ENCODE measurements around the gene MYO9B. TPM values are rescaled to one million over a fixed set of nuclear protein-coding genes. Genes with fewer than 3 reads are reported as not detected.

Gene MYO9B
- polyA plus RNA-seq, 1 donor (not counting 4 experiments of a cell fraction or from before 2014, with no cell fraction given): 14.3 TPM

GRCh38 chr19:17235971-17236777 lies 160.6 kb downstream of the MYO9B start:
- no peak for FAIRE-seq
- H3K4me1 ChIP-seq (ENCODE audit: control insufficient read depth, extremely low read depth, insufficient read depth, low read length): peaks cover 14% of the 10 kb centered on the region
- no peak overlapping the region for H2AFZ ChIP-seq (ENCODE audit: control insufficient read depth, low read length)
- H3K36me3 ChIP-seq (ENCODE audit: control insufficient read depth in 2 of 2, extremely low read depth in 1 of 2, insufficient read depth in 2 of 2, low read length in 2 of 2): peaks cover 16 to 20% of the 10 kb centered on the region in 2 experiments
- no peaks in the 10 kb centered on the region for H3K27me3 ChIP-seq (ENCODE audit: control insufficient read depth, extremely low read depth, insufficient read depth, low read length)
- dilution Hi-C loops (cut with MboI; ENCODE audit: extremely low pct_ligation_motif_present, low sequenced_read_pairs): no loop called here
- TF ChIP-seq CTCF (optimal IDR thresholded peaks at IDR 0.05 in 1 of 3, IDR thresholded peaks at IDR 0.05 in 1 of 3, conservative IDR thresholded peaks at IDR 0.05 in 1 of 3; ENCODE audit: extremely low read depth in 1 of 3, insufficient read depth in 2 of 3, low read length in 3 of 3) (no peak), EZH2 (IDR thresholded peaks at IDR 0.05; ENCODE audit: low read length) (no peak)
- H3K9ac ChIP-seq (ENCODE audit: control insufficient read depth, extremely low read depth, insufficient read depth, low read length): no peak overlapping the region
- no peaks in the 10 kb centered on the region for H3K9me1 ChIP-seq (ENCODE audit: control insufficient read depth, extremely low read depth, insufficient read depth, low read length)
- peak overlapping the region; percentile 92 for H3K4me2 ChIP-seq (ENCODE audit: control insufficient read depth, extremely low read depth, insufficient read depth, low read depth, low read length)
- H3K9me3 ChIP-seq (ENCODE audit: control insufficient read depth, low read depth, low read length): no peaks in the 10 kb centered on the region
- H3K4me3 ChIP-seq (ENCODE audit: control insufficient read depth in 2 of 3, extremely low read depth in 1 of 3, insufficient read depth in 2 of 3, low read depth in 1 of 3, low read length in 3 of 3): peak overlapping the region; percentile 52 to 83 (median 79)
- H3K79me2 ChIP-seq (ENCODE audit: control insufficient read depth, insufficient read depth, low read length): peaks cover 34% of the 10 kb centered on the region
- H4K20me1 ChIP-seq (ENCODE audit: control insufficient read depth, extremely low read depth, insufficient read depth, low read length): peaks cover 4% of the 10 kb centered on the region
- H3K27ac ChIP-seq (ENCODE audit: control insufficient read depth, insufficient read depth, low read length): no peak overlapping the region
- no peak for DNase-seq (ENCODE audit: low read depth, low spot score)

- Histone ChIP-seq H3K27me3 (ENCODE audit: control insufficient read depth, extremely low read depth, insufficient read depth, low read length) (no peaks in the 10 kb centered on the region), H3K79me2 (ENCODE audit: control insufficient read depth, insufficient read depth, low read length) (peaks cover 37% of the 10 kb centered on the region), H3K4me1 (ENCODE audit: control insufficient read depth, extremely low read depth, insufficient read depth, low read length) (peaks cover 14% of the 10 kb centered on the region), H3K9ac (ENCODE audit: control insufficient read depth, extremely low read depth, insufficient read depth, low read length) (no peak overlapping the region), H2AFZ (ENCODE audit: control insufficient read depth, low read length) (no peak overlapping the region), H3K9me1 (ENCODE audit: control insufficient read depth, extremely low read depth, insufficient read depth, low read length) (no peaks in the 10 kb centered on the region), H4K20me1 (ENCODE audit: control insufficient read depth, extremely low read depth, insufficient read depth, low read length) (peaks cover 4% of the 10 kb centered on the region), H3K9me3 (ENCODE audit: control insufficient read depth, low read depth, low read length) (no peaks in the 10 kb centered on the region), H3K27ac (ENCODE audit: control insufficient read depth, insufficient read depth, low read length) (no peak overlapping the region), H3K36me3 (ENCODE audit: control insufficient read depth in 2 of 2, extremely low read depth in 1 of 2, insufficient read depth in 2 of 2, low read length in 2 of 2) (peaks cover 9 to 16% of the 10 kb centered on the region in 2 experiments), H3K4me2 (ENCODE audit: control insufficient read depth, extremely low read depth, insufficient read depth, low read depth, low read length) (no peak overlapping the region), H3K4me3 (ENCODE audit: control insufficient read depth in 2 of 3, extremely low read depth in 1 of 3, insufficient read depth in 2 of 3, low read depth in 1 of 3, low read length in 3 of 3) (no peak overlapping the region)
- TF ChIP-seq EZH2 (IDR thresholded peaks at IDR 0.05; ENCODE audit: low read length) (no peak), CTCF (optimal IDR thresholded peaks at IDR 0.05 in 1 of 3, IDR thresholded peaks at IDR 0.05 in 1 of 3, conservative IDR thresholded peaks at IDR 0.05 in 1 of 3; ENCODE audit: extremely low read depth in 1 of 3, insufficient read depth in 2 of 3, low read length in 3 of 3) (no peak)
- DNase-seq (ENCODE audit: low read depth, low spot score): no peak
- dilution Hi-C loops (cut with MboI; ENCODE audit: extremely low pct_ligation_motif_present, low sequenced_read_pairs): no loop called here
- FAIRE-seq: no peak
Measured at GRCh38 chr19:17236811-17237543, 161.4 kb downstream of the MYO9B start.
